Skin epidermis (tissue), 12 donors: ENCODE measurements around the gene URB2.
A peak's percentile ranks its signal among the peaks of the same experiment; 100 is the strongest.
"Not testable (repeated sequence)": the region's sequence is repeated elsewhere in the genome, so short reads cannot be mapped to it uniquely, and the experiment has no call there.

Source experiments
- H3K27ac ChIP-seq, 21 experiments: fragments of 200-600 bp; sonication (generic) in 11 of 21; one replicate each; pipeline ENCODE4 v1.5.0; 2020; ENCODE audit warnings: mild to moderate bottlenecking in 3 of 21, inconsistent platforms in 2 of 21, moderate library complexity in 2 of 21
- H3K4me3 ChIP-seq, 7 experiments: fragments of 200-600 bp; sonication (generic) in 2 of 7; one replicate each; pipeline ENCODE4 v1.5.0; 2020; ENCODE audit warnings: inconsistent platforms in 2 of 7, mild to moderate bottlenecking in 2 of 7, moderate library complexity in 1 of 7

URB2 gene

GRCh38 chr1:229607370-229607769 is 18.7 kb upstream of the URB2 start:
- H3K4me3 ChIP-seq: no peak overlapping the region
- H3K27ac ChIP-seq: no peak overlapping the region

- H3K27ac ChIP-seq: no peak overlapping the region
Observed at GRCh38 chr1:229608590-229608989, 17.5 kb upstream of the URB2 start.

GRCh38 chr1:229613938-229614337 is 12.1 kb upstream of the URB2 start:
- H3K27ac ChIP-seq: no peak overlapping the region
- H3K4me3 ChIP-seq: no peak overlapping the region

More at GRCh38 chr1:229608590-229608989, 17.5 kb upstream of the URB2 start:
- no peak overlapping the region for H3K4me3 ChIP-seq

- Histone ChIP-seq H3K27ac (no peak overlapping the region), H3K4me3 (no peak overlapping the region)
Observed at GRCh38 chr1:229614701-229615100, 11.3 kb upstream of the URB2 start.

- no peak overlapping the region for H3K27ac ChIP-seq
- H3K4me3 ChIP-seq: no peak overlapping the region
Observed at GRCh38 chr1:229617351-229618100, 8.5 kb upstream of the URB2 start.

GRCh38 chr1:229619002-229619401 is 7.0 kb upstream of the URB2 start:
- no peak overlapping the region for H3K4me3 ChIP-seq
- no peak overlapping the region for H3K27ac ChIP-seq

GRCh38 chr1:229619614-229620013 is 6.4 kb upstream of the URB2 start:
- Histone ChIP-seq H3K4me3 (no peak overlapping the region), H3K27ac (no peak overlapping the region)

GRCh38 chr1:229620876-229621275 is 5.2 kb upstream of the URB2 start:
- Histone ChIP-seq H3K4me3 (no peak overlapping the region), H3K27ac (no peak overlapping the region)

- no peak overlapping the region for H3K27ac ChIP-seq
- H3K4me3 ChIP-seq: no peak overlapping the region
Observed at GRCh38 chr1:229621663-229622062, 4.4 kb upstream of the URB2 start.

- H3K4me3 ChIP-seq: not testable (repeated sequence)
Observed at GRCh38 chr1:229622641-229623120, 3.4 kb upstream of the URB2 start.

GRCh38 chr1:229623225-229623624 is 2.8 kb upstream of the URB2 start:
- Histone ChIP-seq H3K4me3 (no peak overlapping the region), H3K27ac (no peak overlapping the region)

More at GRCh38 chr1:229622641-229623120, 3.4 kb upstream of the URB2 start:
- H3K27ac ChIP-seq: not testable (repeated sequence)

- no peak overlapping the region for H3K4me3 ChIP-seq
- no peak overlapping the region for H3K27ac ChIP-seq
Observed at GRCh38 chr1:229623838-229624237, 2.2 kb upstream of the URB2 start.

- Histone ChIP-seq H3K27ac (peak overlapping the region in 9 of 21 experiments; percentile 4 to 93 (median 79)), H3K4me3 (peak overlapping the region; percentile 71 to 99 (median 97))
Observed at GRCh38 chr1:229624521-229625070, 1.5 kb upstream of the URB2 start.

GRCh38 chr1:229625071-229625914 is 754 bp upstream of the URB2 start:
- peak overlapping the region; percentile 71 to 99 (median 97) for H3K4me3 ChIP-seq
- H3K27ac ChIP-seq: peak overlapping the region; percentile 74 to 94 (median 89)

GRCh38 chr1:229627003-229627402 is 956 bp downstream of the URB2 start:
- H3K4me3 ChIP-seq: peak overlapping the region in 6 of 7 experiments; percentile 84 to 99 (median 98)
- H3K27ac ChIP-seq: peak overlapping the region in 7 of 21 experiments; percentile 80 to 94 (median 93)

- Histone ChIP-seq H3K27ac (no peak overlapping the region), H3K4me3 (no peak overlapping the region)
Observed at GRCh38 chr1:229629261-229629660, 3.2 kb downstream of the URB2 start.

GRCh38 chr1:229631148-229631547 is 5.1 kb downstream of the URB2 start:
- H3K27ac ChIP-seq: no peak overlapping the region
- H3K4me3 ChIP-seq: no peak overlapping the region

GRCh38 chr1:229631966-229632365 is 5.9 kb downstream of the URB2 start:
- Histone ChIP-seq H3K27ac (no peak overlapping the region), H3K4me3 (no peak overlapping the region)

- Histone ChIP-seq H3K27ac (no peak overlapping the region), H3K4me3 (no peak overlapping the region)
Observed at GRCh38 chr1:229636042-229636441, 10.0 kb downstream of the URB2 start.

- no peak overlapping the region for H3K4me3 ChIP-seq
- H3K27ac ChIP-seq: no peak overlapping the region
Observed at GRCh38 chr1:229637746-229638145, 11.7 kb downstream of the URB2 start.
